ENCODE results near the gene CRYGN. TPM values are rescaled to one million over a fixed set of nuclear protein-coding genes. Genes with fewer than 3 reads are reported as not detected.

Gene CRYGN
- total RNA-seq, result not detected in 2 replicates

GRCh38 chr7:151439855-151440798 is at the start of gene CRYGN:
CRYGN (minus strand) TSS chr7:151440141; CDS start chr7:151439917, 224 bp downstream.

GRCh38 chr7:151409667-151410404 is 30.1 kb downstream of the CRYGN start, which contains the start of gene WDR86:
WDR86 (minus strand) TSS chr7:151410038; CDS start chr7:151409589, 449 bp downstream.

Other genes starting within 250 kb of the CRYGN start
- not detected in 2 replicates for gene H2BK1, start 229.7 kb downstream of the CRYGN start, total RNA-seq
- gene ABCF2, start 212.9 kb downstream of the CRYGN start, total RNA-seq, result 78.9 and 79.8 TPM in 2 replicates
- 50.2 and 54.6 TPM in 2 replicates for gene CHPF2, start 207.7 kb downstream of the CRYGN start, total RNA-seq
- gene SMARCD3, start 191.4 kb downstream of the CRYGN start, total RNA-seq, result 6.5 and 7.4 TPM in 2 replicates
- 33.8 and 36.9 TPM in 2 replicates for gene NUB1, start 98.3 kb downstream of the CRYGN start, total RNA-seq
- gene WDR86, start 30.1 kb downstream of the CRYGN start, total RNA-seq, result not detected in 2 replicates
- 72.4 and 98.6 TPM in 2 replicates for gene RHEB, start 79.8 kb upstream of the CRYGN start, total RNA-seq